ENCODE results near the gene APOA4. TPM values are rescaled to one million over a fixed set of nuclear protein-coding genes. Genes with fewer than 3 reads are reported as not detected.

The APOA4 gene
- total and polyA plus RNA-seq, 2 of the 13 experiments (the other 11 are each of a cell fraction or from before 2014, with no cell fraction given) = 3.8 to 7.2 TPM

DNA sequence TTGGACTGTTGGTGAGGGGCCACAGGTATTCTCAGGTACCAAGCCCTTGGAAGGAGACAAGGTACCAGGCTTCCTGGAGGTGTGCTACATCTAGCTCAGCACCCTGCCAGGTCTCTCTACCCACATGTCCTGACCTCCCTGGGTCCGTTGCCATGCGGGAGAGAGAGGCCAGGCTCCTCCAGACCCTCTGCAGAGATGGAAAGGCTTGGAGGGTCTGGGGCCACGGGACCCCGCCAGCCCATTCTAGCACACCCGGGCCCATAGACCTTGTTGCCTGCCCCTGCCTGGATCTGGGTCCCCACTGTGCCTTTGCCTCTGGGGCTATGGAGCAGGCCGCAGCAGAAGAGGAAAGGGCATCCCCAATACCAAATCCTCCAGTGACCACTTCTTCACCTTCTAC is 4.4 kb upstream of the APOA4 start (continued):
- TF ChIP-seq, protein P1, sequence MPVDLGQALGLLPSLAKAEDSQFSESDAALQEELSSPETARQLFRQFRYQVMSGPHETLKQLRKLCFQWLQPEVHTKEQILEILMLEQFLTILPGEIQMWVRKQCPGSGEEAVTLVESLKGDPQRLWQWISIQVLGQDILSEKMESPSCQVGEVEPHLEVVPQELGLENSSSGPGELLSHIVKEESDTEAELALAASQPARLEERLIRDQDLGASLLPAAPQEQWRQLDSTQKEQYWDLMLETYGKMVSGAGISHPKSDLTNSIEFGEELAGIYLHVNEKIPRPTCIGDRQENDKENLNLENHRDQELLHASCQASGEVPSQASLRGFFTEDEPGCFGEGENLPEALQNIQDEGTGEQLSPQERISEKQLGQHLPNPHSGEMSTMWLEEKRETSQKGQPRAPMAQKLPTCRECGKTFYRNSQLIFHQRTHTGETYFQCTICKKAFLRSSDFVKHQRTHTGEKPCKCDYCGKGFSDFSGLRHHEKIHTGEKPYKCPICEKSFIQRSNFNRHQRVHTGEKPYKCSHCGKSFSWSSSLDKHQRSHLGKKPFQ (CRISPR knock-in tag; IDR thresholded peaks at IDR 0.05; ENCODE audit: insufficient replicate concordance) = no peak
- no peak for TF ChIP-seq MIER2 (CRISPR knock-in tag; IDR thresholded peaks at IDR 0.05)
- TF ChIP-seq ZKSCAN8 (CRISPR knock-in tag; IDR thresholded peaks at IDR 0.05; ENCODE audit: borderline replicate concordance) = no peak
- TF ChIP-seq ZNF709 (CRISPR knock-in tag; IDR thresholded peaks at IDR 0.05) = 0 out of 2 replicates have a peak, but pooled peaks have one; percentile 0
- TF ChIP-seq NFIB (CRISPR knock-in tag; IDR thresholded peaks at IDR 0.05; ENCODE audit: borderline replicate concordance) = 0 out of 2 replicates have a peak, but pooled peaks have one; percentile 68
- no peak for TF ChIP-seq YEATS4 (CRISPR knock-in tag; IDR thresholded peaks at IDR 0.05; ENCODE audit: borderline replicate concordance)
- TF ChIP-seq SRF (IDR thresholded peaks at IDR 0.05; ENCODE audit: low read depth, low read length) = no peak
- no peak for TF ChIP-seq ZBTB20 (CRISPR knock-in tag; IDR thresholded peaks at IDR 0.05; ENCODE audit: borderline replicate concordance, low read depth)

DNA sequence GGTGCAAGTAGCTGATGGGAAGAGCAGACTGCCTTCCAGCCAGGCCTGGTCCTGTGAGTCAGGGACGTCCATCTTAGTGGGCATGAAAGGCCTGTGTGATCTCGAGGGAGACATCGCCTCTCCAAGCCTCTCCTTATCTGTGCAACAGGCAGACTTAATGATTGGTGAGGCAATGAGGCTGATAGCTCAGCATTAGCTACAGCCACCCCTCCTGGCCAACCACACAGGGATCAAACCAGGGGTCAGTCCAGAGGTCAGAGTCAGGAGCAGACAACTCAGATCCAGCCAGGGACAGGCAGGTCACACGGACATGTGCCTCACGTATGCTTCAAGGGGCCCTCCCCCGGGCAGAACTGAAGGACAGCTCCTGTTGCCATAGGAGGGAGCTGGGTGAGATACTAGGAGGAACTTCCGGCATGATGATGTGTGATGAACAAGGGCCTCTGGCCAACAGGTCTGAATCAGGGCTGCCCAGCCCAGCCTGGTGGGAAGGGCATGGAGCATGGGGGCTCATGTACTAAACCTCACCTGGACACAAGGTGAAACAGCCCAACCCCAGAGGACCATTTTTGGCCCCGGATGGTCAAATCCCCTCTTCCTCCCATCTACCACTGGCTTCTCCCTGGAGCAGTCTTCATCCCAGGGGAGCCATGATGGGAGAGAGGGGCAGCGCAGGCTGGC is 3.8 kb upstream of the APOA4 start:
- Histone ChIP-seq H3K9ac (ENCODE audit: insufficient read depth, low read depth, low read length) (peak overlapping the region; percentile 60), H3K27me3 (ENCODE audit: control insufficient read depth in 1 of 2, insufficient read depth in 2 of 2, low read length in 2 of 2) (no peaks in the 10 kb centered on the region), H3K27ac (ENCODE audit: extremely low read length, insufficient read depth, low read length) (peak overlapping the region; percentile 85), H3K36me3 (replicated peaks in 1 of 2; ENCODE audit: control insufficient read depth in 1 of 2, insufficient read depth in 2 of 2, low read length in 2 of 2) (no peaks in the 10 kb centered on the region), H3K79me2 (ENCODE audit: insufficient read depth, low read length) (peaks cover 16% of the 10 kb centered on the region), H3K4me1 (ENCODE audit: insufficient read depth, low read length) (peaks cover 93% of the 10 kb centered on the region), H3K4me2 (ENCODE audit: low read depth, low read length) (peak overlapping the region; percentile 81), H4K20me1 (ENCODE audit: insufficient read depth, low read length) (no peaks in the 10 kb centered on the region), H3K4me3 (replicated peaks in 1 of 3; ENCODE audit: insufficient read depth in 1 of 3, low read depth in 2 of 3, low read length in 3 of 3) (peak overlapping the region in 1 of 3 experiments; percentile 59; a peak in 2 of 6 replicates), H2AFZ (ENCODE audit: low read length) (no peak overlapping the region), H3K9me3 (ENCODE audit: low read length) (no peaks in the 10 kb centered on the region)
- peak; percentile 49 for ATAC-seq
- 10% methylated on average over 2 of the region's 9 CpGs for WGBS (ENCODE audit: low lambda C conversion rate)
- ChIA-PET POLR2A (interaction anchor here (1.2 to 18.4 kb wide), 7 partner anchors 11 to 318 kb away, joined by 3 to 1365 read pairs (median 105); partner anchors contain the start of genes APOA1, APOA5, BUD13 and ZPR1), CTCF (ENCODE audit: low intra/inter-chr PET ratio, low total read pairs) (interaction anchor here (3.1 kb wide), 1 partner anchor 36 kb away, joined by 21 read pairs; the partner anchor contains the start of gene APOA5)
- peak; percentile 85 for DNase-seq (ENCODE audit: low spot score)
- no TSS peak for BruUV-seq (replicated peaks)
- in situ Hi-C loops (cut with HindIII; ENCODE audit: extremely low pct_ligation_motif_present, low pct_unique_long_range_greater_than_20kb) = no loop called here
- intact Hi-C loops (cut with micrococcal nuclease; ENCODE audit: unreplicated experiment) = no loop called here
- peak; percentile 97 for FAIRE-seq
- TF ChIP-seq ZBTB1 (CRISPR knock-in tag; IDR thresholded peaks at IDR 0.05; ENCODE audit: borderline replicate concordance) = no peak
- TF ChIP-seq NKX3-1 (CRISPR knock-in tag; IDR thresholded peaks at IDR 0.05) = 0 out of 2 replicates have a peak, but pooled peaks have one; percentile 45
- 0 out of 2 replicates have a peak, but pooled peaks have one; percentile 70 for TF ChIP-seq ZNF235 (CRISPR knock-in tag; IDR thresholded peaks at IDR 0.05; ENCODE audit: borderline replicate concordance)
- peak; percentile 79 for TF ChIP-seq CREM (IDR thresholded peaks at IDR 0.05)
- no peak for TF ChIP-seq CREM (CRISPR knock-in tag; IDR thresholded peaks at IDR 0.05)
- TF ChIP-seq RNF2 (conservative IDR thresholded peaks at IDR 0.05; ENCODE audit: low read depth) = no peak
- TF ChIP-seq, protein P2, sequence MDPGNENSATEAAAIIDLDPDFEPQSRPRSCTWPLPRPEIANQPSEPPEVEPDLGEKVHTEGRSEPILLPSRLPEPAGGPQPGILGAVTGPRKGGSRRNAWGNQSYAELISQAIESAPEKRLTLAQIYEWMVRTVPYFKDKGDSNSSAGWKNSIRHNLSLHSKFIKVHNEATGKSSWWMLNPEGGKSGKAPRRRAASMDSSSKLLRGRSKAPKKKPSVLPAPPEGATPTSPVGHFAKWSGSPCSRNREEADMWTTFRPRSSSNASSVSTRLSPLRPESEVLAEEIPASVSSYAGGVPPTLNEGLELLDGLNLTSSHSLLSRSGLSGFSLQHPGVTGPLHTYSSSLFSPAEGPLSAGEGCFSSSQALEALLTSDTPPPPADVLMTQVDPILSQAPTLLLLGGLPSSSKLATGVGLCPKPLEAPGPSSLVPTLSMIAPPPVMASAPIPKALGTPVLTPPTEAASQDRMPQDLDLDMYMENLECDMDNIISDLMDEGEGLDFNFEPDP (CRISPR knock-in tag; conservative IDR thresholded peaks at IDR 0.05) = no peak
- TF ChIP-seq ZC3H13 (CRISPR knock-in tag; IDR thresholded peaks at IDR 0.05) = no peak; the same call in 1 of the 2 replicates
- TF ChIP-seq ZNF614 (CRISPR knock-in tag; IDR thresholded peaks at IDR 0.05; ENCODE audit: borderline replicate concordance) = peak; percentile 98
- no peak for TF ChIP-seq ZNF598 (CRISPR knock-in tag; IDR thresholded peaks at IDR 0.05; ENCODE audit: borderline replicate concordance)
- TF ChIP-seq, protein P3, sequence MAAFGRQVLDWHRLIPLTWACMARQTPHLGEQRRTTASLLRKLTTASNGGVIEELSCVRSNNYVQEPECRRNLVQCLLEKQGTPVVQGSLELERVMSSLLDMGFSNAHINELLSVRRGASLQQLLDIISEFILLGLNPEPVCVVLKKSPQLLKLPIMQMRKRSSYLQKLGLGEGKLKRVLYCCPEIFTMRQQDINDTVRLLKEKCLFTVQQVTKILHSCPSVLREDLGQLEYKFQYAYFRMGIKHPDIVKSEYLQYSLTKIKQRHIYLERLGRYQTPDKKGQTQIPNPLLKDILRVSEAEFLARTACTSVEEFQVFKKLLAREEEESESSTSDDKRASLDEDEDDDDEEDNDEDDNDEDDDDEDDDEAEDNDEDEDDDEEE (CRISPR knock-in tag; IDR thresholded peaks at IDR 0.05) = no peak
- peak; percentile 80; the same call in 1 of the 2 replicates for TF ChIP-seq MED13 (CRISPR knock-in tag; IDR thresholded peaks at IDR 0.05)

All from HepG2 (cell line).